Occipital lobe (tissue), 2 donors: ENCODE measurements around the gene USP30. TPM values are rescaled to one million over a fixed set of nuclear protein-coding genes. Genes with fewer than 3 reads are reported as not detected.
"Not testable (repeated sequence)": the region's sequence is repeated elsewhere in the genome, so short reads cannot be mapped to it uniquely, and the experiment has no call there.

Experiments used
- DNase-seq: peaks from one replicate; lab custom pipeline; 2025; lab: John Stamatoyannopoulos, UW
- total RNA-seq: library from RNA; depleted of rRNA; stranded (reverse); fragments of >200 nt; gene quantifications from one replicate; pipeline ENCODE4 v1.2.3, GENCODE V29; 2014

The USP30 gene
- 17.6 TPM for total RNA-seq

GRCh38 chr12:109052414-109053323 is at the start of gene USP30:
TSS of gene USP30 (plus strand) at chr12:109052576. CDS start at chr12:109052679, 103 bp downstream.
- DNase-seq = peak; percentile 81

- no peak for DNase-seq
Measured at GRCh38 chr12:109004017-109004416, 48.4 kb upstream of the USP30 start.

GRCh38 chr12:109009766-109010165 is 42.6 kb upstream of the USP30 start:
- no peak for DNase-seq

- DNase-seq = no peak
Measured at GRCh38 chr12:109010259-109010658, 42.1 kb upstream of the USP30 start.

- DNase-seq = no peak
Measured at GRCh38 chr12:109014984-109015765, 37.2 kb upstream of the USP30 start.

GRCh38 chr12:109016016-109016415 is 36.4 kb upstream of the USP30 start:
- DNase-seq = no peak

GRCh38 chr12:109016978-109017377 is 35.4 kb upstream of the USP30 start:
- DNase-seq = no peak

GRCh38 chr12:109018296-109018695 is 34.1 kb upstream of the USP30 start:
- DNase-seq = no peak

GRCh38 chr12:109020146-109020795 is 32.1 kb upstream of the USP30 start:
- no peak for DNase-seq

- peak; percentile 86 for DNase-seq
Measured at GRCh38 chr12:109020796-109021380, 31.5 kb upstream of the USP30 start, which contains the start of gene SVOP. TSS of gene SVOP (minus strand) at chr12:109021068. CDS start at chr12:109020868, 200 bp downstream.

- no peak for DNase-seq
Measured at GRCh38 chr12:109027767-109028166, 24.6 kb upstream of the USP30 start.

GRCh38 chr12:109028624-109029023 is 23.8 kb upstream of the USP30 start:
- not testable (repeated sequence) for DNase-seq

GRCh38 chr12:109029411-109029810 is 23.0 kb upstream of the USP30 start:
- DNase-seq = no peak

- DNase-seq = no peak
Measured at GRCh38 chr12:109033239-109034196, 18.9 kb upstream of the USP30 start.

- no peak for DNase-seq
Measured at GRCh38 chr12:109036975-109037374, 15.4 kb upstream of the USP30 start.

GRCh38 chr12:109044241-109044640 is 8.1 kb upstream of the USP30 start:
- DNase-seq = no peak

- no peak for DNase-seq
Measured at GRCh38 chr12:109047081-109047805, 5.1 kb upstream of the USP30 start.

GRCh38 chr12:109048706-109049105 is 3.7 kb upstream of the USP30 start:
- not testable (repeated sequence) for DNase-seq

- not testable (repeated sequence) for DNase-seq
Measured at GRCh38 chr12:109049794-109050193, 2.6 kb upstream of the USP30 start.

- no peak for DNase-seq
Measured at GRCh38 chr12:109052097-109052413, 321 bp upstream of the USP30 start.
